Neural progenitor cell (in vitro differentiated cells): ENCODE data around the gene MT1H. TPM values are rescaled to one million over a fixed set of nuclear protein-coding genes. Genes with fewer than 3 reads are reported as not detected.

Experiments used
- DNase-seq: peaks from one replicate; pipeline ENCODE4 v3.0.0-alpha.2; 2016; ENCODE audit warnings: low spot score
- H2AFZ ChIP-seq: fragments of 200-600 bp; sonication (generic); replicated peaks from 2 replicates; pipeline ENCODE4 v1.6.1; 2016; ENCODE audit warnings: antibody characterized with exemption
- H3F3A ChIP-seq: fragments of 200-600 bp; sonication (generic); 2 replicates; pipeline ENCODE4 v1.6.1; 2016; ENCODE audit warnings: antibody characterized with exemption, low read depth
- H3K27ac ChIP-seq: fragments of 200-600 bp; sonication (generic); 2 replicates; pipeline ENCODE4 v1.5.1; 2016; ENCODE audit warnings: mild to moderate bottlenecking
- H3K27me3 ChIP-seq: fragments of 200-600 bp; sonication (generic); 2 replicates; pipeline ENCODE4 v1.6.1; 2016; ENCODE audit warnings: mild to moderate bottlenecking, moderate library complexity
- H3K36me3 ChIP-seq: fragments of 200-600 bp; sonication (generic); 2 replicates; pipeline ENCODE4 v1.5.1; 2016
- H3K4me1 ChIP-seq: fragments of 200-600 bp; sonication (generic); 2 replicates; pipeline ENCODE4 v1.6.1; 2016; ENCODE audit warnings: mixed run types
- H3K4me2 ChIP-seq: fragments of 200-600 bp; sonication (generic); 2 replicates; pipeline ENCODE4 v1.6.1; 2016
- H3K4me3 ChIP-seq: fragments of 200-600 bp; sonication (generic); 2 replicates; pipeline ENCODE4 v1.5.1; 2016
- H3K79me2 ChIP-seq: fragments of 200-600 bp; sonication (generic); 2 replicates; pipeline ENCODE4 v1.6.1; 2016; ENCODE audit warnings: low read depth
- H3K9ac ChIP-seq: fragments of 200-600 bp; sonication (generic); 2 replicates; pipeline ENCODE4 v1.6.1; 2016
- H3K9me3 ChIP-seq: fragments of 200-600 bp; sonication (generic); 2 replicates; pipeline ENCODE4 v1.5.1; 2016; ENCODE audit warnings: low read depth
- H4K20me1 ChIP-seq: fragments of 200-600 bp; sonication (generic); 2 replicates; pipeline ENCODE4 v1.6.1; 2016; ENCODE audit warnings: low read depth
- H3K27ac Mint-ChIP-seq: 3 replicates; pipeline ENCODE4 v1.8.0; 2021; ENCODE audit warnings: mixed read lengths
- H3K27me3 Mint-ChIP-seq: 2 replicates; pipeline ENCODE4 v1.8.0; 2022; ENCODE audit warnings: low read depth, mild to moderate bottlenecking, inconsistent platforms, moderate library complexity, mixed read lengths; ENCODE audit not compliant: insufficient read depth
- H3K36me3 Mint-ChIP-seq: 3 replicates; pipeline ENCODE4 v1.8.0; 2021; ENCODE audit warnings: mixed read lengths
- H3K4me1 Mint-ChIP-seq: 3 replicates; pipeline ENCODE4 v1.8.0; 2021; ENCODE audit warnings: mixed read lengths
- H3K4me3 Mint-ChIP-seq: 3 replicates; pipeline ENCODE4 v1.8.0; 2021; ENCODE audit warnings: mild to moderate bottlenecking, moderate library complexity, mixed read lengths
- H3K9me3 Mint-ChIP-seq: 3 replicates; pipeline ENCODE4 v1.8.0; 2020; ENCODE audit warnings: mixed read lengths
- CTCF ChIP-seq: fragments of 200-600 bp; sonication (generic); IDR thresholded peaks from 2 replicates; pipeline ENCODE4 v1.5.1; 2017; ENCODE audit warnings: antibody characterized with exemption, mild to moderate bottlenecking
- EZH2 ChIP-seq: fragments of 200-600 bp; sonication (generic); IDR thresholded peaks from 2 replicates; pipeline ENCODE4 v1.6.1; 2017; ENCODE audit warnings: antibody characterized with exemption, mild to moderate bottlenecking, moderate library complexity
- EZH2phosphoT487 ChIP-seq: fragments of 200-600 bp; sonication (generic); IDR thresholded peaks from 2 replicates; pipeline ENCODE4 v1.6.1; 2017; ENCODE audit warnings: antibody characterized with exemption
- total RNA-seq: library from RNA; depleted of rRNA; stranded (reverse); fragments of >200 nt; gene quantifications from 2 replicates; pipeline ENCODE4 v1.2.3, GENCODE V29; 2015; ENCODE audit warnings: low replicate concordance

The MT1H gene
- total RNA-seq, 1 donor from 2014 or later: not detected

DNA sequence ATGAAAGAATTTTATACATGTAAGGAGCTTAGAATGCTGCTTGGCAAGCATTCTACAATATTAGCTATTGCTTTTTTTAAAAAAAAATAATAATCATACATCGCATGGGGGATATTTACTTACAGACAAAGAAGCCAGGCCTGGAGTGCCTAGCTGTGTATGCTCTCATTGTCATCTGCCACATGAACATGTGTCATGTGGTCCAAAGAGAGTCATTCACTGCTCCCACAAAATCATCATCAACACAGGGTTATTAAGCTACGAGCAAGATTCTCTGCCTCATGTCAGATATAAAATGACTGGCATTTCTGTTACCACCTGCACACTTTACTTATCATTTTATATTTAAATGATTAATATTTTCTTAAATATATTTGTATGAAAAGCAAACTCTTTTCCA lies 46.0 kb upstream of the MT1H start:
- Histone ChIP-seq H3K4me1 (no peaks in the 10 kb centered on the region), H3K36me3 (no peaks in the 10 kb centered on the region), H3K4me2 (no peak overlapping the region), H3K27me3 (peaks cover 100% of the 10 kb centered on the region), H3F3A (peaks cover 6% of the 10 kb centered on the region), H2AFZ (no peak overlapping the region), H3K79me2 (no peaks in the 10 kb centered on the region), H3K9ac (no peak overlapping the region), H3K27ac (no peak overlapping the region), H3K4me3 (no peak overlapping the region), H4K20me1 (peaks cover 24% of the 10 kb centered on the region), H3K9me3 (no peaks in the 10 kb centered on the region)
- Mint-ChIP-seq H3K27ac (no peak overlapping the region), H3K27me3 (peaks cover 62% of the 10 kb centered on the region), H3K4me1 (peaks cover 14% of the 10 kb centered on the region), H3K9me3 (no peaks in the 10 kb centered on the region), H3K4me3 (no peak overlapping the region), H3K36me3 (peaks cover 1% of the 10 kb centered on the region)
- no peak for DNase-seq
- TF ChIP-seq EZH2 (no peak), EZH2phosphoT487 (no peak), CTCF (no peak)

DNA sequence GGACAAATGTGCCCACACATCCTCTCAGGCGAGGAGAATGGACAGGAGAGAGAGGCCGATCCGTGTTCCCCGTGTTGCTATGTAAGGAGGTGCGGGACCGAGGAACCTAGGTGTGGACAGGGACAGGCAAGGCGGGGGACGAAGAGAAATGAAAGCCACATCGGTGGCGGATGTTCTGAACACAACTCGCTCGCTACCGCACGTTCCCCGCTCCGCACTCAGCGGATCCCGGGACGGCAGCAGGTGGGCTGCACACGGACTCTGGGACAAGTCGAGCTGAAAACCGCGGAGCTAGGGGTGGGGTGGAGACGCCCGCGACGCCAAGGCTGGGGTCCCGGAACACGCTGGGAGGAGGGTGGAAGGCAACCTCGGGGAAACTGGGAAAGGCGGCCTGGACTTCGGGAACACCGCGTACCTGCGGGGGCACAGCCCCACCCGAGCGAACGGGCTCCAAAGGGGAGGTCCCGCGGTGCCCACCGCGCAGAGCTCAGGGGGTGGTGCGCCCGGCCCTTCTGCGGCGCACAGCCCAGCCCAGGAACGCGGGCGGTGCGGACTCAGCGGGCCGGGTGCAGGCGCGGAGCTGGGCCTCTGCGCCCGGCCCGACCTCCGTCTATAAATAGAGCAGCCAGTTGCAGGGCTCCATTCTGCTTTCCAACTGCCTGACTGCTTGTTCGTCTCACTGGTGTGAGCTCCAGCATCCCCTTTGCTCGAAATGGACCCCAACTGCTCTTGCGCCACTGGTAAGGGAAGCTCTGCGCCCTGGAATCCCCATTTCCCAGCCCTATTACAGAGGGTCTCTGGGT lies 44.3 kb upstream of the MT1H start, which contains the start of gene MT1E:
MT1E (plus strand) TSS at position 642 of the 803 bp plus-strand sequence; CDS start at position 713, 71 bp downstream.
- Histone ChIP-seq H4K20me1 (peaks cover 32% of the 10 kb centered on the region), H3K4me1 (no peaks in the 10 kb centered on the region), H3K79me2 (no peaks in the 10 kb centered on the region), H3K9ac (no peak within 1 kb of the TSS), H3K27ac (no peak within 1 kb of the TSS), H2AFZ (peak within 1 kb of the TSS; percentile 86), H3K36me3 (no peaks in the 10 kb centered on the region), H3K4me3 (peak within 1 kb of the TSS; percentile 54), H3K4me2 (peak within 1 kb of the TSS; percentile 89), H3F3A (peaks cover 6% of the 10 kb centered on the region), H3K9me3 (no peaks in the 10 kb centered on the region), H3K27me3 (peaks cover 100% of the 10 kb centered on the region)
- no peaks in the 10 kb centered on the region for H3K9me3 Mint-ChIP-seq
- H3K4me3 Mint-ChIP-seq: peak within 1 kb of the TSS; percentile 82
- no peaks in the 10 kb centered on the region for H3K36me3 Mint-ChIP-seq
- peaks cover 62% of the 10 kb centered on the region for H3K27me3 Mint-ChIP-seq
- H3K4me1 Mint-ChIP-seq: peaks cover 15% of the 10 kb centered on the region
- no peak within 1 kb of the TSS for H3K27ac Mint-ChIP-seq
- TF ChIP-seq EZH2 (peak; percentile 98), EZH2phosphoT487 (peak; percentile 96), CTCF (no peak)
- DNase-seq: peak; percentile 71

- Histone ChIP-seq H4K20me1 (peaks cover 34% of the 10 kb centered on the region), H3K27me3 (peaks cover 100% of the 10 kb centered on the region), H3F3A (peaks cover 6% of the 10 kb centered on the region), H3K4me3 (peak overlapping the region; percentile 54), H3K4me1 (no peaks in the 10 kb centered on the region), H2AFZ (peak overlapping the region; percentile 86), H3K4me2 (peak overlapping the region; percentile 89), H3K9ac (no peak overlapping the region), H3K27ac (no peak overlapping the region), H3K79me2 (no peaks in the 10 kb centered on the region), H3K9me3 (no peaks in the 10 kb centered on the region), H3K36me3 (no peaks in the 10 kb centered on the region)
- no peaks in the 10 kb centered on the region for H3K9me3 Mint-ChIP-seq
- no peaks in the 10 kb centered on the region for H3K36me3 Mint-ChIP-seq
- no peak overlapping the region for H3K27ac Mint-ChIP-seq
- H3K27me3 Mint-ChIP-seq: peaks cover 66% of the 10 kb centered on the region
- TF ChIP-seq CTCF (no peak), EZH2 (peak; percentile 57)
- peak overlapping the region; percentile 74 for H3K4me3 Mint-ChIP-seq
- peaks cover 15% of the 10 kb centered on the region for H3K4me1 Mint-ChIP-seq
- no peak for DNase-seq
These were observed 43.5 kb upstream of the MT1H start for GRCh38 chr16:56625943-56626654.
